ENCODE results near the gene MYO1B.

DNA sequence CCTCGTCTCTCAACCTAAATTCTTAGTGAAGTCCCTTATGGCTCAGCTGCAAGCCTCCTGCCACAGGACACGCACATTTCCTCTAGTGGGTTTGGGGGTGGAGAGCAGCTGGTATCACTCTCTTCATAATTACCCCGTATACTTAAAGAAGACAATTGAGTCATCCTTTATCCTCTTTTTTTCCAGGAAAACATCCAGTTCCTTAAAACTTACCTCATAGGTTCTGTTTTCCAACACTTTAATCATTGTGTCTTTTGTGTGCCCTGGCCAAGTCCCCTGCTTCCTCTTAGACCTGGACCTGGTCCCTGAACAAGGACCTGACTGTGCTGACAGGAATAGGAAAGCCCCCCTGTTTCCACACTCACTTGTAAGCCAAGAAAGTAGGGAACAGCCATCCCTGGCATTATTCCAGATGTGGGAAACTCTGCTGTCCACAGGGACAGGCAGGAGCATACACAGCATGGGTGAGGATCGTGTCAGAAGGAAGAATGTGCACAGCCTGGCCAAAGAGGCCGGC is 42.3 kb upstream of the MYO1B start:
- TF ChIP-seq ZNF274 (IDR thresholded peaks at IDR 0.05; ENCODE audit: low read depth, low read length) (no peak), YY1 (IDR thresholded peaks at IDR 0.05; ENCODE audit: insufficient read depth, insufficient read length) (no peak), SUZ12 (IDR thresholded peaks at IDR 0.05; ENCODE audit: extremely low read depth, insufficient read depth, insufficient read length) (no peak)
